ENCODE results near the gene PPIE.

DNA sequence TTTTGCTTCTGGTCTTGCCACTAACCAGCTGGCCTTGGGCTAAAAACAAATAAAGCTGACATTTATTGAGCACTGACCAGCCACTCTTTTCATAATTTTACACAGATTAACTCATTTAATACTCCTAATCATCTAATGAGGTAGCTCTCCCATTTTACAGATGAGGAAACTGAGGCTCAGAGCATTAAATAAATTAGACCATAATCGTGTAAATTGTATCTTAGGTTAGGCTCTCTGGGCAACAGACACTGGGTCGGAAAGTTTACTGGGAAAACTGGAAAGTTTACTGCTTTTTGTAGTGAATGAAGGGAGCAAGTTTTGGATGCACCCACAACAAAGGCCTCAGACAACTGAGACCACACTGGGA is 42.6 kb downstream of the PPIE start:
- TF ChIP-seq, protein P1, sequence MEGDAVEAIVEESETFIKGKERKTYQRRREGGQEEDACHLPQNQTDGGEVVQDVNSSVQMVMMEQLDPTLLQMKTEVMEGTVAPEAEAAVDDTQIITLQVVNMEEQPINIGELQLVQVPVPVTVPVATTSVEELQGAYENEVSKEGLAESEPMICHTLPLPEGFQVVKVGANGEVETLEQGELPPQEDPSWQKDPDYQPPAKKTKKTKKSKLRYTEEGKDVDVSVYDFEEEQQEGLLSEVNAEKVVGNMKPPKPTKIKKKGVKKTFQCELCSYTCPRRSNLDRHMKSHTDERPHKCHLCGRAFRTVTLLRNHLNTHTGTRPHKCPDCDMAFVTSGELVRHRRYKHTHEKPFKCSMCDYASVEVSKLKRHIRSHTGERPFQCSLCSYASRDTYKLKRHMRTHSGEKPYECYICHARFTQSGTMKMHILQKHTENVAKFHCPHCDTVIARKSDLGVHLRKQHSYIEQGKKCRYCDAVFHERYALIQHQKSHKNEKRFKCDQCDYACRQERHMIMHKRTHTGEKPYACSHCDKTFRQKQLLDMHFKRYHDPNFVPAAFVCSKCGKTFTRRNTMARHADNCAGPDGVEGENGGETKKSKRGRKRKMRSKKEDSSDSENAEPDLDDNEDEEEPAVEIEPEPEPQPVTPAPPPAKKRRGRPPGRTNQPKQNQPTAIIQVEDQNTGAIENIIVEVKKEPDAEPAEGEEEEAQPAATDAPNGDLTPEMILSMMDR (IDR thresholded peaks at IDR 0.05) = no peak
- TF ChIP-seq POLR2AphosphoS5 (IDR thresholded peaks at IDR 0.05) (no peak), POLR2A (IDR thresholded peaks at IDR 0.05) (no peak)

All from prostate gland (tissue), 2 donors.